Measurements from ENCODE around the gene AICDA.
"Not testable (repeated sequence)": the region's sequence is repeated elsewhere in the genome, so short reads cannot be mapped to it uniquely, and the experiment has no call there.

Gene AICDA
- total RNA-seq: 0 to 0.27 (median 0) reads per million in 4 donors

DNA sequence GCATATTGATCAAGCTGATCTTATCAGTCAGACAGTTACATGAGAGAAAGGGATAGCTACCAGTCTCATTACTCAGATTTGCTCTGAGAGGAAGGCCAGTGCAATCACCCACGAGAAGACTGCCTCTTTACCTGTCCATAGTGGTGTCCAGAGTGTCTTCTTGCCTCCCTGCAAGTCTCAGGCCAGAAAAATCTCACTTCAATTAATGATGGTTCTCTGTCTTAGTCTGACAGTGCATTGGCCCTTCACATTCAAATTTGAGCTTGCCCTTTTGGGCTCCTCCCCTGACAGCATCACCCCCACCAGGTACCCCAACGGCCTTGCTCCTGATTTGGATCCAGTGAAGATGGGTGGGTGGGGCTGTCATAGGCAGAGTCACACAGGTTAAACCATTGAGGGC is at the start of gene AICDA:
TSS of gene AICDA (minus strand) at position 231 of the 400 bp plus-strand sequence. CDS start at position 139, 92 bp downstream.
- no peak for DNase-seq

DNA sequence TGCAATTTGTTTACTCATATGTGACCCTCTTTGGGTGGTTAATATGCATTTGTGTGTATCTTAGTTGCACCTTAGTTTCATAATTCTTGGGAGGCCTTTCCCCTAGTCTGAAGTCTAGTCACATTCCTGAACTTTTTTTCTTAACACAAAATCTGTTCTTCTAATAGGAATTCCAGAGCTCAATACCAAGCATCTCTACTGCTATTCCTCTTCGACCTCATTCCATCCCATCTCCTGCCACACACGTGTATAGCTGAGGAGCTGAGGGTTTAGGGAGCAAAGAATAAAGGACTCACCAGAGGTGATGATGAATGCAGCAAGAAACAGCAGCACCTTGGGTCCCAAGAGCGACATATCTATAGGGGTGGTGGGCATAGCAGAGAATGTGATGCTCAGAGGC is 49.1 kb upstream of the AICDA start:
- no peak for DNase-seq

DNA sequence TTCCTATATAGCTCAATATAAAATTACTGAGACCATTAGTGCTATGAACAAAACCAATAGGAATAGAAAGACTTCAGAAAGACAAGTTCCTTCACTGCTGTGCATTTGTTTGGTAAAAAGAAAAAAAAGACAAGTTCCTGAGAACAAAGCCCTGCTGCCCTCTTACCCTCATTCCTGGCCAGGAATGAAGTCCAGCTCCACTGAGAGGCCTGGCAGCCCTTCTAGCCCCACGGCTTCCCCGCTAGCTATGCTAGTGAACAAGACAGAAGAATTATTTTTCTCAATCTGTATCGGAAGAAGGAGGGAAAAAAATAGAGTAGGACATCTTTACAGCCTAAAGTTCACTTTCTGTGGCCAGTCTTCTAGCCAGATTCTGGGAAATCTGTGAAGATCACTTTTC is 48.4 kb upstream of the AICDA start:
- no peak for DNase-seq

DNA sequence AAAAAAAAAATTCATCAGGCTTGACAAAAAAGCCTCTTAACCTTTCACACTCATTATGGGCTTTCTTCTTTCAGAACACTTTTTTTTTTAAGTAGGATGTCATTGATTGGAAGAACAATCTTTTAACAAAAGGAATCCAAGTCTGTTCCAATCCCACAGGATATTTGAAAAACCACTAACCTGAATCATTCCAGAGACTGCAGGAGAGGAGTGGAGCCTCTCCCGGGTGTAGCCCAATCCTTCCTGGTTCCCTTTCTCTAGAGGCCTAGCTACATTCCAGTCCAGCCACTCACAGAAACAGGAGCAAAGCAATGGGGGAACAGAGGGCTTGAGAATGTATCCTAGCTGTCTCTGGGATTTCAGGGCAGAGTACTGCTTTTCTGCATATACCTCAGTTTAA is 45.7 kb upstream of the AICDA start:
- no peak for DNase-seq

DNA sequence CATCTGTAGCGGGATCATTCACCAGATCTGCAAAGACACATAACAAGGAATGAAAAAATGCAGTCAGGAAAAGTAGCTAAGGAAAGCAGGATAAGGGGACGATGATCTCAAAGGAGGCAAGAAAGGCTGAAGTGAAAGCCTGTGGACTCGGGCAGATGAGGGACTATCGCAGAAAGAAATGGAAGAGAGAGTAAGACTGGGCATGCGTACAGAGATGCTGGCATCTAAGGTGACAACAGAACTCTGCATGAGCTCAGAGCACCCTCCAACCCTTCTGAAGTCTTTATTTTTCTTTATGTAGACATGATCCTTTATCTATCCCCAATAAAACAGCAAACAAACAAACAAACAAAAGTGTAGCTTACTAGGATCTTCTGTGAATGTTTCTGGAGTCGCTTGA is 42.8 kb upstream of the AICDA start:
- DNase-seq: no peak

DNA sequence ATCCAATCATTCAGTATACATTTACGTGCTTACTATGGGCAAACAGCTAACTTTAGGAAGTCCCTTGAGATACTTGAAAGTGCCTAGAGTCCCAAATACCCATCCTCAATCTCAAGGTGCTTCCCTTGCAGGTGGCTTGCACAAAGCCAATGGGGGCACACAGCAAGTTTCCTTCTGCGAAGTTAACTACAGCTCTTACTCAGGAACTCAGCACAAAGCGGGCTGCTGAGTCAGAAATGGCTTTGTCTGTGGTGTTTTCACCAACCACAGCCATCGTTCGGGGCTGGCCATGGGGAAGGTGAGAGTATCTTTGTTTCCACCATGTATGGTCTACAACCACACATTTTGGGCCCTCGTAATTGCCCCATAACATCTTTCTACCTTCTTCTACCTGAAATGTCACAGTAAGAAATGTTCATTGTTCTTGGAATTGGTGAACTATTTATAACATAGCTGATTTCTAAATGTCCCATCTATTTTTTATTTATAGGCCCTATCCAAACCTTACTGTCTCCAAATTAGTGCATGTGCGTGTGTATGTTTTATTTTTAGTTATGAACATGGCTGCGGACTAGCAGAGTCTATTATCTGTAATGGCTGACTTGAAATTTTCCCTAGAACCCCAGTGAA is 36.0 kb upstream of the AICDA start:
- DNase-seq: peak in 1 of 5 donors; percentile 76

DNA sequence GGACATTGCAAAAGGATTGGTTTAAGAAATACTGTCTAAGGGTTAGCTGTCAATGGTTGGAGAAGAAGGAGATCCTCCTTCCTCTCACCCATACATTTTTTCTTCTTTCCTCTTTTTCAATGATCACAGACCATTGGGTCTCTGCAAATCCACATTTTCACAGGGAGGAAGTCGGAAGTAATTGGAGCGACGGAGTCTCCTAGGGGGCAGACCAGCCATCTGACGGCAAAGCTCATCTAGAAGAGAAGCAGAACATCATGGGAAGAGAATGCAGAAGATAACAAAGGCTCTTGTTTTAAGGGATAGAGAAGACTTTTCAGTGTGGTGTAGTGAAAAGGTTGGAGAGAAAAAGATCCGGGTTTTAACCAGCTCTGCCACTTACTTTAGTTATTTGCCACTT is 35.3 kb upstream of the AICDA start:
- no peak for DNase-seq

DNA sequence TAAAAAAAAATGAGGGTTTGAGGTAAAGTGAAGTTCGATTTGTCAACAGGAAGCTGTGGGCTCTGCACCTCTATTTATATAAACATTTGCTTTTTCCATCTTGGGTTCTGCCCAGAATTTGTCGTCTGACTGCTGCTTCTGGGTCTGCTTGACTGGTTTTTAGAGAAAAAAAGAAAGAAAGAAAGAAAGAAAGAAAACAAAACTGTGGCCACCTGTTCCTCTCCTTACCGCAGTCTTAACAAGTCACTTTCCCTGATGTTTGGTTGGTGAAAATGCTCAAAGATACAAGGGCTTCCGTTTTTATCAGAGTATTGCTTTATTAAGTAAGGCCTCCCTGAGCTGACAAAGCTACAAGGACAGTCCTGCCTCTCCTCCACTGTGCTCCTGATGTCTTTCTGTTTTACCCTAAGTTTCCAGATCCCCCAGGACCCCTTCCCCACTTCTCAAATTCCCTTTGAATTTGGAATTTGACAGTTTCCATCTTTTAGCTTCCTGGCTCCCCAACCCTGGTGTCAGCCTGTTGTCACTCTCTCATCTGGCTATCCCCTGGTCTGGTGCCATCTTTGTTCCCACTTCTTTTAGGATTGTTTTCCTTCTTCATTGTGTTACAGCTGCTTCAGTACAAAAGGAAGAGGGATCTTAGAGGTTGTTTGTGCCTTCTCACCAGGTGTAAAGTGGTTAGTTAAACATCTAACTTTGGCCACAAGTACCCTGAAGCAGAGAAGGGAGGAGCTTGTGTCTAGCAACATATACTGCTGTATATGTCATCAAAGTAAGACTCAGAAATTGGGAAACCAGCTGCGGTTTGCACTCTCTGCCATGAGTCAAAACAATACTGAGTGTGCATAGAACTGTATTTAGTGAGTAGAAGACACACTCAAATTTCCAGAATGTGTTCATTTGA is 31.9 kb upstream of the AICDA start:
- DNase-seq: peak in 4 of 5 donors; percentile 6 to 67 (median 24)

DNA sequence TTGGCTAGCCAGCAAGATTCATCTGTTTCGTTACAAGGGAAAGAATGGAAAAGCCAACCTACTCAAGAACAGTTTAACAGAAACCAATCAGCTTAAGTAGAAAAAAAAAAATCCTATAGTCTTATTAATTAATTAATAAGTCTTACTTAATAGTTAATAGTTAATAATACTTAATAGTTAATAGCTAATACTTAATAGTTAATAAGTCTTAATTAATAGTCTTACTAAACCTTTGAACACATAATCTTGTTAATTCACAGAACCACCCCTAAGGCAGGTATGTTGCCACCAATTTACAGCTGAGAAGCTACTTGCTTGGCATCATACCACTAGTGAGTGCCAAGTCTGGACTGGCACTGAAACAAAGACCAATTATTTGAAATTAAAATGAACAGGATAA is 30.1 kb upstream of the AICDA start:
- DNase-seq: no peak

DNA sequence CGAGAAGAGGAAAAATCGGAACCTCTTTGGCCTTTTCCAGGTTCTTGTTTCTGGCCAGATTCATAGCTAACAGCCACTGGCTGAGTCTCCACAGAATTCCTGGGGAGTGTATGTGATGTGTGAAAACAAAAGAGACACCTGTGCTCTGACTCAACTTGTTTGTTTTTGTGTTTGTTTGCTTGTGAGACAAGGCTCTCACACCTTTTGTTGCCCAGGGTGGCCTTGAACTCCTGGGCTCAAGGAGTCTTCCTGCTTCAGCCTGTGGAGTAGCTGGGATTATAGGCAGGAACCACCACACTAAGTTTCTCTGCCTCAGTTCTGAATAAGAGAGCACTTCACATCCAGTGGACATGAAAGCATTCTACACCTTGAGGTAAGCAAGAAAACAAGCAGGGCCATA is 27.3 kb upstream of the AICDA start:
- DNase-seq: no peak

DNA sequence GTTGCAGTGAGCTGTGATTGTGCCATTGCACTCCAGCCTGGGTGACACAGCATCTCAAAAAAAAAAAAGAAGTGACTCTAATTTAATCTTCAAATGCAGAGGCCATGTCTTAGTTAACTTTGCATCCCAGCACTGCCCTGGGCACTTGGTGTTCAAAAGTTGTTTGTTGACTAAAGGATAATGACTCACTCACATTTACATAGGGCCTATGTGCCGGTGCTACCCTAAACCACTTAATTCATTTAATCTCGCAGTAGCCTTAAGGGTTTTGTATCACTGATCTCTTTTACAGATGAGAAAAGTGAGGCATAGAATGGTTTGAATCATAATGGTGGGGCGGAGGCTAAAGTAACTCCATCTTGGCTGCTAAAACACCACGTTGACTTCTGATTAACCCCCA is 26.3 kb upstream of the AICDA start:
- no peak for DNase-seq

DNA sequence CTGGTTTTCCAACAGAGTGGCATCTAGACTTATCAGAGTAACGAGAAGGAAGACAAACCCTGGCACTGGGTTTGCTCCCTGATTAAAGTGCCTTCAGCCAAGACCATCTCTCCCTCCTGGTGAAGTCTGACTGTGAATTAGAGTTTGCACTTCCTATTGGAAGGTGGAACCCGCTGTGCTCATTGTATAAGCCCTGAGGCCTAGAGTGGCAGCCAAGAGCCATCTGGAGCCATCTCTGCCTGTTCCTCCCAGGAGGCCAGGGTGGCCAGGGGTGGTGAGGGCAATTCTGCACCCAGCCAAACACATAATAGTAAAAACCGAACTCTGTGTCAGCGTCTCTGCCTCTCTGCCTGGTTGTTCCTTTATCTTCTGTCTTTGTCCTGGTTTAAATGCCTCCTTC is 25.0 kb upstream of the AICDA start:
- DNase-seq: no peak

DNA sequence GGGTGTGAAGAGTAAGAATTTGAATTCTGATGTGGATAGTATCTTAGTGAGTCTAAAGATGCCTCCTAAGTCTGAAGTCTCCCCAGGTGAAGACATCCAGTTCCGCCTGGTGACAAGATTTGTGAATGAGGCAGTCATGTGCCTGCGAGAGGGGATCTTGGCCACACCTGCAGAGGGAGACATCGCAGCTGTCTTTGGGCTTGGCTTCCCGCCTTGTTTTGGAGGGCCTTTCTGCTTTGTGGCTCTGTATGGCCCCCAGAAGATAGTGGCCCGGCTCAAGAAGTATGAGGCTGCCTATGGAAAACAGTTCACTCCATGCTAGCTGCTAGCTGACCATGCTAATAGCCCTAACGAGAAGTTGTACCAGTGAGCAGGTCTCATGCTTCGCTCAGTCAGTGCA is 24.6 kb upstream of the AICDA start:
- no peak for DNase-seq

DNA sequence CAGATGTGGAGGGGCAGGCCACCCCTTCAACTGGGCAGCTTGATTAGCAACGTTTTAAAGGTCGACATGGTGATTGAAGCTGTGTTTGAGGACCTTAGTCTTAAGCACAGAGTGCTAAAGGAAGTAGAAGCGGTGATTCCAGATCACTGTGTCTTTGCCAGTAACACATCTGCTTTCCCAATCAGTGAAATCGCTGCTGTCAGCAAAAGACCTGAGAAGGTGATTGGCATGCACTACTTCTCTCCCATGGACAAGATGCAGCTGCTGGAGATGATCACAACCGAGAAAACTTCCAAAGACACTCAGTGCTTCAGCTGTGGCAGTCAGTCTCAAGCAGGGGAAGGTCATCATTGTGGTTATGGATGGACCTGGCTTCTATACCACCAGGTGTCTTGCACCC is 23.9 kb upstream of the AICDA start:
- DNase-seq: no peak

DNA sequence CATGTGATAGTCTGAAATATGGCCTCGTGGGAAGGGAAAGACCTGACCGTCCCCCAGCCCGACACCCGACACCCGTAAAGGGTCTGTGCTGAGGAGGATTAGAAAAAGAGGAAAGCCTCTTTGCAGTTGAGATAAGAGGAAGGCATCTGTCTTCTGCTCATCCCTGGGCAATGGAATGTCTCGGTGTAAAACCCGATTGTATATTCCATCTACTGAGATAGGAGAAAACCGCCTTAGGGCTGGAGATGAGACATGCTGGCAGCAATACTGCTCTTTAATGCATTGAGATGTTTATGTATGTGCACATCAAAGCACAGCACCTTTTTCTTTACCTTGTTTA is 23.3 kb upstream of the AICDA start:
- DNase-seq: not testable (repeated sequence)

DNA sequence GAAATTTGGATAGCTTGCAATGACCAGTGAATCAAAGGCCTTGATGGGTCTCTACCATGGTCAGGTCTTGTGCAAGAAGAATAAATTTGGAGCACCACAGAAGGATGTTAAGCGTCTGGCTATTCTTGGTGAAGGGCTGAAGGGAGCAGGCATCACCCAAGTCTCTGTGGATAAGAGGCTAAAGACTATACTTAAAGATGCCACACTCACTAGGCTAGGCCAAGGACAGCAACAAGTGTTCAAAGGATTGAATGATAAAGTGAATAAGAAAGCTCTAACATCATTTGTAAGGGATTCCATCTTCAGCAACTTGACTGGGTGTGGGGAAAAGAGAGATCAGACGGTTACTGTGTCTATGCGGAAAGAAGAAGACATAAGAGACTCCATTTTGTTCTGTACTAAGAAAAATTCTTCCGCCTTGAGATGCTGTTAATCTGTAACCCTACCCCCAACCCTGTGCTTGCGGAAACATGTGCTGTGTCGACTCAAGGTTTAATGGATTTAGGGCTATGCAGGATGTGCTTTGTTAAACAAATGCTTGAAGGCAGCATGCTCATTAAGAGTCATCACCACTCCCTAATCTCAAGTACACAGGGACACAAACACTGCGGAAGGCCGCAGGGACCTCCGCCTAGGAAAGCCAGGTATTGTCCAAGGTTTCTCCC is 22.8 kb upstream of the AICDA start:
- not testable (repeated sequence) for DNase-seq

DNA sequence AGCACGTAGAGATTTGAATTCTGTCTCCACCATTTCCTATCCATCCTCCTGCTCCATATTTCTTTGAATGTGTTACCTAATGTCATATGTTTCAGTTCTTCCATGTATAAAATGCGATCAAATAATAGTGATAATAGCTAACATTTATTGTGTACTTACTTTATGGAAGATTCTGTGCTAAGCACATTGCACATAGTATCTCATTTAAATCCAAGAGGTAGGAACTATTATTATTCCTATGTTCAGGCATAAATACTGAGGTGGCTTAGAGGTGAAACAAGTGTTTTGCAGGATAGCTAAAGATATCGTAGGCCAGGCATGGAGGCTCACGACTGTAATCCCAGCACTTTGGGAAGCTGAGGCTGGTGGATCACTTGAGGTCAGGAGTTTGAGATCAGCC is 17.5 kb upstream of the AICDA start:
- DNase-seq: no peak

DNA sequence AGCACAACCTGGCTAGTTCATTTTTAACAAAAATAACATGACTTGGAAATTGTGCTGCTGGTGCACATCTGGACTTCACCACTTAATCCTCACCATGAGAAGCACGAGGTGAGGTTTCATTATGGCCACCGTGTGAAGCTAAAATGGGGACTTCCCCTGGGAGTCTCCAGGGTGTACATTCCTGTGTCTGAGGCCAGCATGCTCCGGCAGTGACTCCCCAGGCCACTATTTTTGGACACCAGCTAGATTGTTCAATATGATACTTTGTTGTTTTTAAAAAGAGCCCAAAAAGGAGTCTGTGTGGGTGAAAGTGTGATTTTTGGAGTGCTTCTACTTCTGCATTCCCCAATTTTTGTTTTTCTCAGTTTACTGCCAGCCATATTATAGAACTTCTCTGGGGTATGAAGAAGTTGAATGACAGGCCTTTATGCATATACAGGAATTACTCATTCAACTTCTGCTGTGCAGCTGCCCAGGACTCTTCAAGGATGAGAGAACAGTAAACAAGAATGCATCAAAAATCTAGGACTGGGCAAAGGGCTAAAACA is 16.9 kb upstream of the AICDA start:
- DNase-seq: no peak

DNA sequence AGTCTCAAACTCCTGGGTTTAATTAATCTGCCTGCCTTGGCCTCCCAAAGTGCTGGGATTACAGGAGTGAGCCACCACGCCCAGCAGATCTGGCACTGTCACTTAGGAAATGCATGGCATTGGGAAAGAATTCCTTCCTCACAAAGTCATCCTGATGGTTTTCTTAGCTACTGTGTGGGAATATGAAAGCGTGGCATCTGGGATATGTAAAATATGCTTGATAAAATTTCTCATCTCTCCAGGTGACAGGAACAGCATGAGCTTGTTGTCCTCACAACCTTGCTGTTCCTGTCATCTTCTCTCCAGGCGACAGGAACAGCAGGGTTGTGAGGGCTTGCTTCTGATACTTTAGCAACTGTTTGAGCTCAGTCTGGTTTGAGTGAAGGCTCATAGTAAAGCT is 16.1 kb upstream of the AICDA start:
- DNase-seq: no peak

DNA sequence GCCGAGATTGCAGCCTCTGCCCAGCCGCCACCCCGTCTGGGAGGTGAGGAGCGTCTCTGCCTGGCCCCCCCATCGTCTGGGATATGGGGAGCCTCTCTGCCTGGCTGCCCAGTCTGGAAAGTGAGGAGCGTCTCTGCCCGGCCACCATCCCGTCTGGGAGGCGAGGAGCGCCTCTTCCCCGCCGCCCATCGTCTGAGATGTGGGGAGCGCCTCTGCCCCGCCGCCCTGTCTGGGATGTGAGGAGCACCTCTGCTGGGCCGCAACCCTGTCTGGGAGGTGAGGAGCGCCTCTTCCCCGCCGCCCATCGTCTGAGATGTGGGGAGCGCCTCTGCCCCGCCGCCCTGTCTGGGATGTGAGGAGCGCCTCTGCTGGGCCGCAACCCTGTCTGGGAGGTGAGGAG is 12.1 kb upstream of the AICDA start:
- not testable (repeated sequence) for DNase-seq

DNA sequence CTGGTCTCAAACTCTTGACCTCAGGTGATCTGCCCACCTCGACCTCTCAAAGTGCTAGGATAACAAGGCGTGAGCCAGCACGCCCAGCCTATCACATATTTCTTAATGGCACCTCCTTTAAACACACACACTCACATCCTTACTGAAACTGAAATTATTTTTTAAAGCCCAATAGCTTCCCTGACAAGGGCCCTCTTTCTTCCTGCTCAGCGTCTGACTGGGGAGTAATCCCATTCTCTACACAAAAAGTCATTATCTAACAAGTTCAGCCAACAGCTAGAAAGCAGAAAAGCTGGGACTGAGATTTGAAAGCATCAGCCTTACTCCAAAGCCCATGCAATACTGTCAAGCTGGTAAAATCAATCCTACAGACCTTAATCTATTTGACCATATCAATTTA is 10.0 kb upstream of the AICDA start:
- DNase-seq: no peak

DNA sequence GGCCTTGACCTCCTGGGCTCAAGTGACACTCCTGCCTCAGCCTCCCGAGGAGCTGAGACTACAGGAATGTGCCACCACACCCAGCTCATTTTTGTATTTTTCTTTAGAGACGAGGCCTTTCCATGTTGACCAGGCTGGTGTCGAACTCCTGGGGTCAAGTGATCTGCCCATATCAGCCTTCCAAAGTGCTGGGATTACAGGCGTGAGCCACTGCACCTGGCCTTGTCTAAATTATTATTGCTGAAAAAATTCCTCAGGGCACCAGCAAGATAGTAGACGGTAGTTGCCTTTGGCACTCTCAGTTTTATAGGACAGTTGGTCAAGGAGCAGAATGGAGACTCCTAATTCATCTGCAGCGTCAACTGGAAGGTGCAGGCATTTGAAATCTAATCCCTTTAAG is 2.5 kb upstream of the AICDA start:
- no peak for DNase-seq

DNA sequence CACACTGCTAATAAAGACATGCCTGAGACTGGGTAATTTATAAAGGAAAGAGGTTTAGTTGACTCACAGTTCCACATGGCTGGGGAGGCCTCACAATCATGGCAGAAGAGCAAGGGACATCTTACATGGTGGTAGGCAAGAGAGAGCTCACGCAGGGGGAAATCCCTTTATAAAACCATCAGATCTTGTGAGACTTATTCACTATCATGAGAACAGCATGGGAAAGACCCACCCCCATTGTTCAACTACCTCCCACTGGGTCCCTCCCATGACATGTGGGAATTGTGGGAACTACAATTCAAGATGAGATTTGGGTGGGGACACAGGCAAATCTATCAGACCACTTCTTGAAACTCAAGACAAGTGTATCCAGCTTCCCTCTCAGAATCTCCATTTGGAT is 1.2 kb upstream of the AICDA start:
- not testable (repeated sequence) for DNase-seq

All from T-helper 1 cell (primary cell).